Measurements from ENCODE around the gene UBA3.

Gene UBA3

DNA sequence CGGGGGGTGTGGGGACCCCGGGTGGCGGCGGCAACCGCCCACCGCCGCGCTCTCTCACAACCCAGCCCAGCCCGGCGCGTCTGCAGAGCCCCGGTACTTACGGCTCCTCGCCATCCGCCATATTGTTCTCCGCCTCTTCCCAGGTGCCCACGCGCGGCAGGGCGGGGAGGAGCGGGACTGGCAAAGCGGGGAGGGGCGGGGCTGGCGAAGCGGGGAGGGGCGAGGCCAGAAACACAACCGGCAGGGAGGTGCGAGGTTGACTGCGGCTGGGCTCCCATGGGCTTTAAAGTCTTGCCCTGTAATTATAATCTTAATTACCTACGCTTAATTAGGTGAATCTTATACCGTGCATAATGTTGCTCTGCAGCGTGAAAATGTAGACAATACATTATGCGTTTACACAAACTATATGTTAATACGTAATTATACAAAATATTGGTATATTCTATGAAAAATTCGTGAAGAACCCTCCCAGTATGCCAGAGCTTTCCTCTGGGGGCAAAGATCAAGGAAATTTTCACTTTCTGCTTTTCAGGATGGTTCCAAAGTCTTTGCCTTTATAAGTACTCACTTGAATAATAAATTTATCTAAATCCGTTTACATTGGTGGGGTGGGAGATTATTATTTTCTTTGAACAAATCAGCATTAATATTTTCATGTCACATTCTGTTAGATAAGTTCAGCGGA is at the start of gene UBA3:
UBA3 (minus strand) TSS at position 133 of the 688 bp plus-strand sequence; CDS start at position 121, 12 bp downstream.
- no peak for TF ChIP-seq CTCF (IDR thresholded peaks at IDR 0.05)

DNA sequence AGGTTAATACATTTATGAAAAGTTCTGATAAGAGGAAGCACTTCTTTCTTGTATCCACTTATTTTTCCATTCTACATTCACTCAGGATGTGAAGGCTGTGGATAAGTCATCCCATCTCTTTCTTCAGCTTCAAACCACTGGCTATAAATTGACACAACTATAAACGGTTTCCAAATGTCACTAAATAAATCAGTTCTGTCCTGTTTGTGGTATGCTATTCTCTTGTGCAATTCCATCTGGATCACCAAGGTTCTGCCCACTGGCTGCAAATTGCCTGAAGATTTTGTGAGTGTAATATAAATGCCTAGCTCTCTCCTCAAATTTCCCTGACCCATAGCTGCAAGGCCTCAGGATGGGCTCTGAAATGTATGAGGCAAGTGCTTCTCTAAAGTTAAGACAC is 49.4 kb upstream of the UBA3 start:
- no peak for TF ChIP-seq CTCF (IDR thresholded peaks at IDR 0.05)

DNA sequence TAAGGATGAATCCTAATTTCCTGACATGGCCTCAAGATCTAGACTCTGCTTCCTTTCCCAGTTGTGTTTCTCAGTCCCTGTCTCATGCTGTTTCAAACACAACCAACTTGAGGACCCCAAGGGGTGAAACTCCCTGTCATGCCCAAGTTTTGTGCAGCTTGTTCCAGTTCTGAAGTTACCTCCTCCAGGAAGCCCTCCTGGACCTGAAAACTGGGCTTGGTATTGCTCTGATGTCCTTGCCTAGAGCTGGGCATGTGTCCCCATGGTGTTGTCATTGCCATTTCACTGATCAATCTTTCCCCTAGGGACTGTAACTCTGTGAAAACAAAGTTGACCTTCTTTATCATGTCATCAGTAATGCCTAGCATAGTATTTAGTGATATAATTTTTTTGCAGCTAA is 48.3 kb upstream of the UBA3 start:
- no peak for TF ChIP-seq CTCF (IDR thresholded peaks at IDR 0.05)

GRCh38 chr3:69126999-69127398 is 46.8 kb upstream of the UBA3 start:
- TF ChIP-seq CTCF (IDR thresholded peaks at IDR 0.05), result no peak

DNA sequence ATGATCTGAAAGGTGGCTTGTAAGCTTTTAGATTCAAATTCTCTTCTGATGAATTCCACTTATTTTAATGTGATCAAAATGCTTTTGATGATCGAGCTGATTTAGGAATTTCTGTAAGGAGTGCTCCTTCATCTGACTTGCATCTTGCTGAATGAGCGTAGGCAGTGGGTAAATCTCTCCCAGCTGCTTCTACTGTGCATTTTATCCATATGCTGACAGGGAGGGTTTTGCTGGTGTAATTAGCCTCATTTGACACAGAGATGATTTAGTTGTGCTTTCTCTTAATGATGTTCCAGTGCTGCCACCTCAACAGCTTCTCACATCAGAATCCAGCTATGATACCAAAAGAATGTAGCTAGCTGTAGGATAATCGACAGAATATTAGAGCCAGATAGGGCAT is 46.1 kb upstream of the UBA3 start:
- TF ChIP-seq CTCF (IDR thresholded peaks at IDR 0.05), result no peak

DNA sequence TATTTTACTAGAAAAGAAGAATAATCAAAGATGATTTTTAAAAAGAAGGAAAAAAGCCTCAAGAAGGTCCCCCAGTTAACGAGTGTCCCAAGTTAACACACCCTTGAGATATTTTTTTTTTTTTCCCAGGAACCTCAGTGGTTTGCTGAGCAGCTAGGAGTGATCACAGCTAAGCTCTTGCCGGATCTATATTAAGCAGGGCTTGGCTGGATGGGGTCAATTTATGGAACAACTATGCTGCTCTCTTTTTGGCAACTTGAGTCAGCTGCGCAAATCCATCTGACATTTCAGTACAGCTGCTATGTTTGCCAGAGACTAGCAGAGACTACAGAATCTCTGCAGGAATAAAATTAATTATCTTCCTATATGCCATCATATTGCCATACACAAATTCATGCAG is 42.2 kb upstream of the UBA3 start, which contains the start of gene LMOD3:
LMOD3 (minus strand) TSS at position 193 of the 400 bp plus-strand sequence. CDS start 209 bp downstream, outside the sequence.
- no peak for TF ChIP-seq CTCF (IDR thresholded peaks at IDR 0.05)

DNA sequence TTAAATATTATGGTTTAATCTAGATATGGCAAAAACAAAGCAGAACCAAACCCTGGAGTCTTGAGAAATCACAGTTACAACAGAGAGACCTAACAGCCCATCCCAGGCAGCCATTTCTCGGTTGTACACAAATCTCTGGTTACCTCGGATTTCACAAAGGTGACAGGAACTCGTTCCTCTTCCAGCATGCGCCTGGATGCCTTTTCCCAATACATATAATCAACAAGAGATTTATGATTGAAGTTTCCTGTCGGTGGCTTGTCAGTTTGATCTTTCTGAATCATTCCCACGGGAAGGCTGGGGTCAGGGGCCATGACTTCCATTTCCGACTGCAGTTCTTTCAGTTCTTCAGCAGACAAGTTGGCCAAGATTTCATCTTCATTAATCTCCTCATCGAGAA is 41.8 kb upstream of the UBA3 start:
- TF ChIP-seq CTCF (IDR thresholded peaks at IDR 0.05), result no peak

- TF ChIP-seq CTCF (IDR thresholded peaks at IDR 0.05), result no peak
These were observed 41.3 kb upstream of the UBA3 start for GRCh38 chr3:69121513-69121912.

Measured in LNCAP (cell line).